GM12801 (cell line): ENCODE measurements around the gene ACTL6B.

Experiments
- TF ChIP-seq, protein P1 (sequence below): IDR thresholded peaks from one replicate; pipeline ENCODE4 v1.5.1; 2011; ENCODE audit warnings: control low read depth; ENCODE audit not compliant: insufficient read length; ENCODE audit errors: extremely low read depth

ACTL6B gene

DNA sequence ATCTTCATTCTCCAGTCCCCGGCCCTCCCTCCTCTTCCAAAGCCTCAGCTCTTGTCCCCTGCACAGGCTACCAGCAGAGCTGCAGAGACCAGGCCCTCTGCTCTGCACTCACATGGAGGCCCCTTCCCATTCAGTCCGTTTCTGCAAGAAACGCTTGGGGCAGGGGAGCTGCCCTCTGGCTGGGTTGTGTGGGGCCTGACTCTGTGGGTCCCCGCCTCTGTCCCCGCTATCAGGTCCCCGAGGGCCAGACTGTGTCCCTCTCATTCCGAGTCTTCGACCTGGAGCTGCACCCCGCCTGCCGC, 52.6 kb downstream of the ACTL6B start:
- TF ChIP-seq, protein P1, sequence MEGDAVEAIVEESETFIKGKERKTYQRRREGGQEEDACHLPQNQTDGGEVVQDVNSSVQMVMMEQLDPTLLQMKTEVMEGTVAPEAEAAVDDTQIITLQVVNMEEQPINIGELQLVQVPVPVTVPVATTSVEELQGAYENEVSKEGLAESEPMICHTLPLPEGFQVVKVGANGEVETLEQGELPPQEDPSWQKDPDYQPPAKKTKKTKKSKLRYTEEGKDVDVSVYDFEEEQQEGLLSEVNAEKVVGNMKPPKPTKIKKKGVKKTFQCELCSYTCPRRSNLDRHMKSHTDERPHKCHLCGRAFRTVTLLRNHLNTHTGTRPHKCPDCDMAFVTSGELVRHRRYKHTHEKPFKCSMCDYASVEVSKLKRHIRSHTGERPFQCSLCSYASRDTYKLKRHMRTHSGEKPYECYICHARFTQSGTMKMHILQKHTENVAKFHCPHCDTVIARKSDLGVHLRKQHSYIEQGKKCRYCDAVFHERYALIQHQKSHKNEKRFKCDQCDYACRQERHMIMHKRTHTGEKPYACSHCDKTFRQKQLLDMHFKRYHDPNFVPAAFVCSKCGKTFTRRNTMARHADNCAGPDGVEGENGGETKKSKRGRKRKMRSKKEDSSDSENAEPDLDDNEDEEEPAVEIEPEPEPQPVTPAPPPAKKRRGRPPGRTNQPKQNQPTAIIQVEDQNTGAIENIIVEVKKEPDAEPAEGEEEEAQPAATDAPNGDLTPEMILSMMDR, result no peak

DNA sequence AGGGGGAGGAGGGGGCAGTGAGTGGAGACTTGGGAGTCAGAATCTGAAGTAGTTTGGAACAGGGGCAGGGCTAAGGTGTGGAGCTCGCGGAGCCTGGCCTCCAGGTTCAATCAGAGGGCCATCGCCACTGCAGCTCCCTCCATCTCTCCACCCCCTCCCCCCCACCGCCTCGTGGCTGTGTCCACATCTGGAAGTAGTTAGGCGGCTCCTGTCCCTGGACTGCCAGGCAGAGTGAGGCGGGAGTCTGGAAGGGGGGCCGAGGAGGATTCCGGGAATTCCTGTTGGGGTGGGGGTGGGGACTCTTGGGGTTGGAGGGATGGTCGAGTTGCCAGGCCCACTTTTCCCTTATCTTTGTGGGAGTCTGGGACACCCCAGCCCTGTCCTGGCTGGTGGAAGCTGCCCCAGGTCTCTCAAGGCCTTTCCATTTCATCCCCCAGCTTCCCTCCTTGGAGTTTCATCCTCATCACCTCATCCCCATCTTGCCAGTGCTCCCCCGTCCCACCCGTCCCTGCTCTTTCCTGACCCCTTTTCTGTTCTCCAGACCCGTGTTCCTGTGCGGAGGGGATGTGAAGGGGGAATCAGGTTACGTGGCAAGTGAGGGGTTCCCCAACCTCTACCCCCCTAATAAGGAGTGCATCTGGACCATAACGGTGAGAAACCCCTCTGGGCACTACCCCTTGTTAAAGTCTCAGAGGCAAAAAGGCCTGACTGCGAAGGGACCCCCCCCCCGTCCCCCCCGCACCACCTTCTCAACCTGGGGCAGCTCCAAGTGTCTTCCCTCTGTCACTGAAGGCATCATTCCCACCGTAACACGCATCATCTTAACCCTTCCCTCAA, 53.1 kb downstream of the ACTL6B start:
- TF ChIP-seq, protein P1, result no peak

DNA sequence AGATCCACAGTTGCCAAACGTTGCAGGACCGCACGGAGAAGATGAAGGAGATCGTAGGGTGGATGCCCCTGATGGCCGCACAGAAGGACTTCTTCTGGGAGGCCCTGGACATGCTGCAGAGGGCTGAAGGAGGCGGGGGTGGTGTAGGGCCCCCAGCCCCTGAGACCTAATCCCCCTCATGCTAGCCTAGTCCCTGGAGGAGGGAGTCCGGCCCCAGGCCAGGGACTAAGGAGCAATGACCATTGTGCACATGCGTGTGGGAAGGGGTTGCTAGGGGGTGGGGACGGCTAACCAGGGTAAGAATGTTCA, 55.6 kb downstream of the ACTL6B start:
- TF ChIP-seq, protein P1, result no peak

DNA sequence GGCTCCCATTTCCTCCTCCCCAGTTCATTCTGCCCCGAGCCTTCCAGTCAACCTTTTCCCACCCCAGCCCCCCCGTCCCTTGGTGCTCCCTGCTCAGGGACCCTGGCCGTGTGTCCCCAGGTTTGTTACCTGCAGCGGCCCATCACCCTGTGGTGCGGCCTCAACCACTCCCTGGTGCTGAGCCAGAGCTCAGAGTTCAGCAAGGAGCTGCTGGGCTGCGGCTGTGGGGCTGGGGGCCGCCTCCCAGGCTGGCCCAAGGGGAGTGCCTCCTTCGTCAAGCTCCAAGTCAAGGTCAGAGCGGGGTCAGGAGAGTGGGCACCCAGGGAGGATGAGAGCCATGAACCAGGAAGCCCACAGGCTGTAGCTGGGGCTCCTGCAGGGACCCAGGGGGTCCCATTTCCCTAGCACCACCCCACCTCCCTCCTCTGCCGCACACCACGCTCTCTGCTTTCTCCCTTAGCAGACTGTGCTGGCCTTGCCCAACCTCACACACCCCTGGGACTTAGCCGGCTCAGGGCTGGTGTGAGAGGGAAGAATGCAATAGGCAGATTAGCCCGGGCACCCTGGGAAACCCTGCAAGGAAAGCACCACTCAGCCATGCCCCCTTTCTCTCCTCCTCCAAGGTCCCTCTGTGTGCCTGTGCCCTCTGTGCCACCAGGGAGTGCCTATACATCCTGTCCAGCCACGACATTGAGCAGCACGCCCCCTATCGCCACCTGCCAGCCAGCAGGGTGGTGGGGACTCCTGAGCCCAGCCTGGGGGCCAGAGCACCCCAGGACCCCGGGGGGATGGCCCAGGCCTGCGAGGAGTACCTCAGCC, 56.1 kb downstream of the ACTL6B start:
- TF ChIP-seq, protein P1, result no peak

DNA sequence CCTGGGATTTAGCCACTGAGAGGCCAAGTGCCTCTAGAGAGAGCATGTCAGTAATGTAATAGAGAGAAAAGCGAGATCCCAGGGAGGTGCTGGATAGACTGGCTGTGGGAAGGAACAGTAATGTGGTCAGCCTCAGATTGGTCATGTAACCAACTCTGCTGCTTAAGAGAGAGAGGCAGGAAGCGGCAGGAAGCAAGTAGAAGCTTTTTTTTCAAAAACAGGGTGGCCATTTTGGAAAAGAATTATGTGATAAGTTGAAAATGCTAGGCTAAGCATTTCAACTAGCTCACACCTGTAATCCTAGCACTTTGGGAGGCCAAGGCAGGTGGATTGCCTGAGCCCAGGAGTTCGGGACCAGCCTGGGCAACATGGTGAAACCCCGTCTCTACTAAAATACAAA, 57.8 kb downstream of the ACTL6B start:
- TF ChIP-seq, protein P1, result no peak

DNA sequence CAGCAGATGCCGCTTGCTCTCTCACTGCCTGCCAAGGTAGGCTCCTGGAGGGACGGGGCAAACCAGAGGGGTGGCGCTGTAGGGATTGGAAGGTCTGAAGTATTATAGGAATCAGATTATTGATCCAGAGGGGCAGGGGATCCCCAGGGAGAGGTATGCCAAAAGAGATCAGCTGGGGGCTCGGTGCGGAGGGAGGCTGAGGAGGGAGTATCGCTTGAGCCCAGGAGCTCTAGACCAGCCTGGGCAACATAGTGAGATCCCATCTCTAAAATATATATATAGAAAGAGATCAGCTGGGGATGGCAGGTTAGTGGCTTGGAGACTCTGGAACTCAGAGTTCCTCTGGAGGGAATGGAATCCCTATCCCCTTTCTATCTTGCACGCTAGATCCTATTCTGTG, 61.1 kb downstream of the ACTL6B start:
- TF ChIP-seq, protein P1, result no peak
